Rectal smooth muscle tissue (tissue), 1 donor: ENCODE measurements around the gene PLAC1.

Experiments
- H3K27ac ChIP-seq: one replicate; pipeline ENCODE4 v1.7.0; 2013; ENCODE audit warnings: low read depth, low read length, inconsistent platforms
- H3K27me3 ChIP-seq: one replicate; pipeline ENCODE4 v1.7.0; 2013; ENCODE audit warnings: low read length; ENCODE audit not compliant: control insufficient read depth, insufficient read depth
- H3K36me3 ChIP-seq: one replicate; pipeline ENCODE4 v1.7.0; 2013; ENCODE audit warnings: low read length; ENCODE audit not compliant: control insufficient read depth, insufficient read depth
- H3K4me1 ChIP-seq: one replicate; pipeline ENCODE4 v1.7.0; 2013; ENCODE audit warnings: low read length; ENCODE audit not compliant: control insufficient read depth, insufficient read depth
- H3K4me3 ChIP-seq: one replicate; pipeline ENCODE4 v1.7.0; 2013; ENCODE audit warnings: low read length
- H3K9ac ChIP-seq: one replicate; pipeline ENCODE4 v1.7.0; 2013; ENCODE audit warnings: low read length

Gene PLAC1

GRCh38 chrX:134592303-134592702 lies 66.0 kb downstream of the PLAC1 start:
- Histone ChIP-seq H3K4me3 (no peak overlapping the region), H3K27me3 (peaks cover 3% of the 10 kb centered on the region), H3K9ac (no peak overlapping the region), H3K27ac (no peak overlapping the region), H3K36me3 (no peaks in the 10 kb centered on the region), H3K4me1 (no peaks in the 10 kb centered on the region)

GRCh38 chrX:134591502-134591901 lies 66.8 kb downstream of the PLAC1 start:
- Histone ChIP-seq H3K36me3 (no peaks in the 10 kb centered on the region), H3K27ac (no peak overlapping the region), H3K27me3 (peaks cover 3% of the 10 kb centered on the region), H3K9ac (no peak overlapping the region), H3K4me1 (no peaks in the 10 kb centered on the region), H3K4me3 (no peak overlapping the region)

- Histone ChIP-seq H3K4me3 (no peak overlapping the region), H3K9ac (no peak overlapping the region), H3K27ac (no peak overlapping the region), H3K4me1 (no peaks in the 10 kb centered on the region), H3K36me3 (no peaks in the 10 kb centered on the region), H3K27me3 (peaks cover 3% of the 10 kb centered on the region)
Measured at GRCh38 chrX:134588806-134589205, 69.5 kb downstream of the PLAC1 start.

- Histone ChIP-seq H3K4me1 (no peaks in the 10 kb centered on the region), H3K36me3 (no peaks in the 10 kb centered on the region), H3K27ac (no peak overlapping the region)
Measured at GRCh38 chrX:134580907-134581306, 77.4 kb downstream of the PLAC1 start.

GRCh38 chrX:134573683-134574035 lies 84.6 kb downstream of the PLAC1 start:
- H3K4me1 ChIP-seq, result no peaks in the 10 kb centered on the region
- H3K9ac ChIP-seq, result no peak overlapping the region
- H3K27me3 ChIP-seq, result no peaks in the 10 kb centered on the region
- H3K36me3 ChIP-seq, result no peaks in the 10 kb centered on the region
- no peak overlapping the region for H3K27ac ChIP-seq
- no peak overlapping the region for H3K4me3 ChIP-seq

More at GRCh38 chrX:134580907-134581306, 77.4 kb downstream of the PLAC1 start:
- Histone ChIP-seq H3K4me3 (no peak overlapping the region), H3K9ac (no peak overlapping the region), H3K27me3 (no peaks in the 10 kb centered on the region)

- Histone ChIP-seq H3K27me3 (no peaks in the 10 kb centered on the region), H3K9ac (no peak overlapping the region)
Measured at GRCh38 chrX:134572816-134573682, 85.2 kb downstream of the PLAC1 start.

GRCh38 chrX:134571796-134572195 lies 86.5 kb downstream of the PLAC1 start:
- Histone ChIP-seq H3K9ac (no peak overlapping the region), H3K4me1 (no peaks in the 10 kb centered on the region), H3K27me3 (no peaks in the 10 kb centered on the region), H3K36me3 (no peaks in the 10 kb centered on the region), H3K27ac (no peak overlapping the region), H3K4me3 (no peak overlapping the region)

More at GRCh38 chrX:134572816-134573682, 85.2 kb downstream of the PLAC1 start:
- H3K27ac ChIP-seq, result no peak overlapping the region
- H3K4me3 ChIP-seq, result no peak overlapping the region
- no peaks in the 10 kb centered on the region for H3K36me3 ChIP-seq
- no peaks in the 10 kb centered on the region for H3K4me1 ChIP-seq

GRCh38 chrX:134570899-134571298 lies 87.4 kb downstream of the PLAC1 start:
- no peaks in the 10 kb centered on the region for H3K27me3 ChIP-seq
- no peak overlapping the region for H3K9ac ChIP-seq
- H3K27ac ChIP-seq, result no peak overlapping the region
- H3K4me3 ChIP-seq, result no peak overlapping the region
- H3K36me3 ChIP-seq, result no peaks in the 10 kb centered on the region
- no peaks in the 10 kb centered on the region for H3K4me1 ChIP-seq

GRCh38 chrX:134570509-134570846 lies 87.8 kb downstream of the PLAC1 start:
- Histone ChIP-seq H3K4me1 (no peaks in the 10 kb centered on the region), H3K4me3 (no peak overlapping the region), H3K9ac (no peak overlapping the region), H3K27me3 (no peaks in the 10 kb centered on the region), H3K27ac (no peak overlapping the region), H3K36me3 (no peaks in the 10 kb centered on the region)

- no peak overlapping the region for H3K9ac ChIP-seq
- no peaks in the 10 kb centered on the region for H3K36me3 ChIP-seq
- H3K27ac ChIP-seq, result no peak overlapping the region
- H3K4me1 ChIP-seq, result no peaks in the 10 kb centered on the region
- no peaks in the 10 kb centered on the region for H3K27me3 ChIP-seq
- H3K4me3 ChIP-seq, result no peak overlapping the region
Measured at GRCh38 chrX:134569306-134569705, 89.0 kb downstream of the PLAC1 start.

GRCh38 chrX:134568285-134569016 lies 89.8 kb downstream of the PLAC1 start:
- Histone ChIP-seq H3K36me3 (no peaks in the 10 kb centered on the region), H3K9ac (no peak overlapping the region), H3K27ac (no peak overlapping the region), H3K4me1 (no peaks in the 10 kb centered on the region), H3K27me3 (no peaks in the 10 kb centered on the region), H3K4me3 (no peak overlapping the region)

- no peak overlapping the region for H3K4me3 ChIP-seq
- no peaks in the 10 kb centered on the region for H3K27me3 ChIP-seq
- H3K27ac ChIP-seq, result no peak overlapping the region
- no peaks in the 10 kb centered on the region for H3K4me1 ChIP-seq
- H3K9ac ChIP-seq, result no peak overlapping the region
- H3K36me3 ChIP-seq, result no peaks in the 10 kb centered on the region
Measured at GRCh38 chrX:134566506-134566905, 91.8 kb downstream of the PLAC1 start.

- Histone ChIP-seq H3K27ac (no peak overlapping the region), H3K36me3 (no peaks in the 10 kb centered on the region), H3K4me3 (no peak overlapping the region), H3K9ac (no peak overlapping the region), H3K27me3 (no peaks in the 10 kb centered on the region), H3K4me1 (no peaks in the 10 kb centered on the region)
Measured at GRCh38 chrX:134562002-134562401, 96.3 kb downstream of the PLAC1 start.
